ENCODE measurements around the gene TMEM225.
"Not testable (repeated sequence)": the region's sequence is repeated elsewhere in the genome, so short reads cannot be mapped to it uniquely, and the experiment has no call there.

TMEM225 gene, protein sequence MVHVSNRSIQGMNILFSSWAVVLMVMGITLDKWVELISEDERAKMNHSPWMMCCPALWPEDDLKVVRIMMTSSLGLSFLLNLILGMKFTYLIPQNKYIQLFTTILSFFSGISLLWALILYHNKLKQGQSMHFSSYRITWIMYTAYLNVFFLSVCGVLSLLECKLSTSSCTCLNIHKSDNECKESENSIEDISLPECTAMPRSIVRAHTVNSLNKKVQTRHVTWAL

DNA sequence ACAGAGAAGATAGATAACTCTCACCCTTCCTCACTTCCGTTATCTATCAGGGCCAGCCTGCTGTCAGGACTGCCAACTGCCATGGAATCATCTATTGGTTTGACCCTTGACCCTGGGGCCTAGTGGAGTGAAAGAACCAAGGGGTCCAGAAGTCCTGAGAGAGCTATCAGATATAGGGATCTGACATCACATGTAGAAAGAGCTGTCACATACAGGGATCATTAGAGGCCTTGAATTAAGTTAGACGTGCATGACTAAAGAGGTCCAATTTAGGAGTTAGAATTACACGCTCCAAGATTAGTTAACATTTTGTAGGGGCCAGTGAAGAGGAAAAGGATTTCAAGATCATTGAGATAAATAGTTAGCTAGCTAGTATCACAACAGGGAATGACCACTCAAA is at the start of gene TMEM225:
TMEM225 (minus strand) TSS at position 101 of the 400 bp plus-strand sequence. CDS start 245 bp downstream, outside the sequence.
- DNase-seq (ENCODE audit: low read depth): no peak

DNA sequence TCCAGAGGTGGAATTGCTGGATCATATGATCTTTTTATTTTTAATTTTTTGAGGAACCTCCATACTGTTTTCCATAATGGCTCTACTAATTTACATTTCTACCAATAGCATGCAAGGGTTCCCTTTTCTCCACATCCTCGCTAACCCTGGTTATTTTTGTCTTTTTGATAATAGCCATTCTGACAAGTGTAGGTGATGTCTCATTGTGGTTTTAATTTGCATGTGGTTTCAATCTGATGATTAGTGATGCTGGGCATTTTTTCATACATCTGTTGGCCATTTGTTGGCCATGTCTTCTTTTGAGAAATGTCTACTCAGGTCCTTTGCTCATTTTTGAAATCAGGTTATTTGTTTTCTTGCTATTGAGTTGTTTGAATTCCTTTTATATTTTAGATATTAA is 38.6 kb upstream of the TMEM225 start:
- DNase-seq (ENCODE audit: low read depth): no peak

DNA sequence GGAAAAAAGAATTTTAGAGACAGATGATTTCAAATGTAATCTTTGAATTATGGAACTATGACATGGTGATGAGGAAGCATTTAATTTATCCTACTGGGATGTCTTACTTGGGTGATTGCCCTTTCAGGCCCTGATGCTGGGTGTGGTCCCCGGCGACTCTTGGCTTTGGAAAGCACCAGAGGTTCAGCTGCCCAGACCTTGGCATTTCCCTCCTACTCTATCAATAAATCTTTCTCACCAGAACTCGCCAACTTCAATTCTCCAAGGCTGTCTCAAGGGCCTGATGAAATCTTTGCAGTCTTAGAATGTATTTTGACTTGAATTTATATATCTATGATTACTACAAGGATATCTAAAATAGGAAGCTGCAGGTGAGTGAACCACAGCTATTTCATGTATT is 35.5 kb upstream of the TMEM225 start:
- DNase-seq (ENCODE audit: low read depth): no peak

DNA sequence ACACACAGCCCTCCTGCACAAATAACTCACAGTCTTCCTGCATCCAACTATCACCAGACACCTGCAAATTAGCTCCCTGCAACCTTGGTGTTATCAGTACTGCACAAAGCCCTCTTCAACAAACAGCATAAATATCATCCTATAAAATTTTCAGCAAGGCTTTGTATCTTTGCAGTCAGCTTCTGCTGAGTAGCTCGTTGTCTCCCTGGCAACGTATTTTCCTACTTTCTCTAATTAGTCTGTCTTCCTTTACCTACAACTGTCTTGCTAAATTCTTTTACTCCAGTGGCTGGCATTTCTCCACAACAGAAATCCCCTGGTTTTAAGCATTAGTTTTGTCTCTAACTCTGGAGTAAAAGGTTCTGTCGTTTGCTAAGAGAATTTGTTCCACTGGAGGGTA is 20.4 kb upstream of the TMEM225 start:
- no peak for DNase-seq (ENCODE audit: low read depth)

DNA sequence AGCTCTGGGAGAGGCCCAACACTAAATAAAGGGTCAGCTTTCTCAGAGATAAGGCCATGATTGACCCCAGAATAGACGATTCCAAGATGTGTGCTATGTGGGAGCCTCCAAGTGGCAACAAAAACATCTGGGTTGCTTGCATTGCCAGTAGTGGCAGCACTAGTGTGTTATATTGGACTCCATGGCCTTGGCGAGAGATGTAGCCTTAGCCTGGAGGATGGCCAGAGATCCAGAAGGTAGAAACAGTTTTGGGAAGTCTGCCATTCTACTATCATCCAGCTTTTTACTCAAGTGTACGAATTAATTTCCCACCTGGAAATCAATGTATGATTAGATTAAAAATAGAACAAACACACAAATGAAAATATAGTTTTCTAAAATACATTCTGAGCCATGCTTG is 19.5 kb upstream of the TMEM225 start:
- no peak for DNase-seq (ENCODE audit: low read depth)

DNA sequence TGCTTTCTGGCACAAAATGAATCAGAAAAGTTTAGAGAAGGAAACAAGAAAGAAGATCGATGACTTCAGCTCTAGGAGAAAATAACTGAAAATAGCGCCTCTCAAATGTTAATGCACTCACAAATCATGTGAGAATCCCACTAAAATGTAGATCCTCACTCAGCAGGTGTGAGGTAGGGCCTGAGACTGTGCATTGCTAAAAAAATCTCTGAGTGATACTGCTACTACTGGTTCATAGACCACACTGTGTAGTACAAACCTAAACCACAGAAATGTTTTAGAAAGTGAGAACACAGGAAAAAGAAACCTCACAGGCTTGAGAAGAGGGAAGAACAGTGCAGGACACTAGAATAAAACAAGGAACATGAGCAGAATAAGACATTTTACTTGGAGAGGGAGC is 18.5 kb upstream of the TMEM225 start:
- no peak for DNase-seq (ENCODE audit: low read depth)

DNA sequence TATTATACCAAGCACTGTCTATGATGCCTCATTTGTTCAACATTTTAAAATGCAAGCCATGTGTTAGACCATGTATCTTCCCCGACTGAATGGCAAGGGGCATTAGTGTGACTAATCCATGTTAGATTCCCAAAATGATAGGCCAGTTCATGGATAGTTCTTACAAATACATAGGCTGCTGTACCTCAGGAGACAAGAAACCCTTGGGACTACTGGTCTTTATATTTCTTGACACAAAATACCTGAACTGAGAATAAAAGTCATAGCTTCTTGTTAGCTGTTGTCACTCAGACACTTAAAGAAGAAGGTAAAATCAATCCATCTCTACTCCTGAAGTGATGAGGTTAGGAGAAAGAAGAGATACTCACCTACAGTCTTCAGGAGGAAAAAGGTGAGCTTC is 16.4 kb upstream of the TMEM225 start, which contains the start of gene OR8D4:
OR8D4 (plus strand) TSS at position 301 of the 400 bp plus-strand sequence. CDS start 4,265 bp downstream, outside the sequence.
- no peak for DNase-seq (ENCODE audit: low read depth)

DNA sequence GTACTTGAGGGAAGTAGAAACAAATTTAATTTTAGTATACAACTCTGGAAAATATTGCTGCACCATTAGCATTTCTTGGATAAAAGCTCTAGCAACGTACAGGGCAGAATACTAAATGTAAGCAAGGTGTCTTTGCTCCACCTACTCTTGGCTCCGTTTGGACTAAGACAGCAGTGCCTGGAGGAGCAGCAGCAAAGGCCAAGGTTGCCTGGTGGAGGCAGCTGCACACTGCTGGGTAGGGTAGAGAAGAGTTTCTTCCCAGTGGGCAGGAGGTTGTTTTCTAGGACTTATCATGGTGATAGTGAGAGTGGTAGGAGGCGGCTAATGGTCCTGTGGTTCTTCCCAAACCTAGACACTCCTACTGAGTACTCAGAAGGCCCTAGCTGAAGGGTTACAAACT is 14.3 kb upstream of the TMEM225 start:
- no peak for DNase-seq (ENCODE audit: low read depth)

DNA sequence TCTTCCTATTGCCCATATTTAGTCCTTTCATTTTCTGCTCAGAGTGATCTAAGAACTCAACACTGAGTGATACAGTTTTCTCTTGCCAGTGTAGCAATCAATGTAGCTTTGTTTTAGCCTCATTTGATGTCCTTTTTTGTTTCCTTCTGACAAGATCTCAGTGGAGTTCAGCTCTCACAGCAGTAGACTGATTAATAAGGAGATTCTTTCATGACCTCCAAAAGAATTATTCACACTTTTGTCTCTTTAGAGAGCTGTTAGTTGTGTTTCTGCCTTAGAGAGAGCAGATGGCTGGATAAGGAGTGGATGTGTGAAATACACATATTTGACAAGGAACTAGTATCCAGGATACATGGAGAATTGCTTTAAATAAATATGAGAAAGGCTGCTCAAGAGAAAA is 6.6 kb upstream of the TMEM225 start:
- no peak for DNase-seq (ENCODE audit: low read depth)

DNA sequence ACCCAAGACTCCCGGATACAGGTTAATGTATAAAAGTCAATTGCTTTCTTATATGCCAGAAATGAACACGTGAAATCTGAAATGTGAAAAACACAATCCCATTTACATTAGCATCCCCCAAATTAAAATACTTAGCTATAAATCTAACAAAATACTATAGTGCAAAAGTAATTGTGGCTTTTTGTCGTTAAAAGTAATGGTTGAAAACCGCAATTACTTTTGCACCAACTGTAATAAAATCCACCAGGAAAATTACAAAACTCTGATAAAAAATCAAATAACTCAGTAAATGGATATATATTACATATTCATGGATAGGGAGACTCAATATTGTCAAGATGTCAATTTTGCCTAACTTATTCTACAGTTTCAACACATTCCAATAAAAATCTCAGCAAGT is 4.6 kb downstream of the TMEM225 start:
- DNase-seq (ENCODE audit: low read depth): no peak

DNA sequence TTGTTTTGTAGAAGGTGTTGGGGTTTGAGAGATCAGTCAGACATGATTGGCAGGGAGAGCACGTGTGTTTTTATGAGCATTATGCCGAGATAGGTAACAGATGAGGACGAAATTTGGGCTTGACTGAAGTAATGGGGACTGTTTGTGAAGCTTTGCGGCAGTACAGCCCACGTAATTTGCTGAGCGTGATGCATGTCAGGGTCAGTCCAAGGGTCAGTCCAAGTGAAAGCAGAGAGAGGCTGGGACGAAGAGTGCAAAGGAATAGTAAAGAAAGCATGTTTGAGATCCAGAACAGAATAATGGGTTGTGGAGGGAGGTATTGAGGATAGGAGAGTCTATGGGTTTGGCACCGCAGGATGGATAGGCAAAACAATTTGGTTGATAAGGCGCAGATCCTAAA is 17.7 kb downstream of the TMEM225 start:
- DNase-seq (ENCODE audit: low read depth): not testable (repeated sequence)

DNA sequence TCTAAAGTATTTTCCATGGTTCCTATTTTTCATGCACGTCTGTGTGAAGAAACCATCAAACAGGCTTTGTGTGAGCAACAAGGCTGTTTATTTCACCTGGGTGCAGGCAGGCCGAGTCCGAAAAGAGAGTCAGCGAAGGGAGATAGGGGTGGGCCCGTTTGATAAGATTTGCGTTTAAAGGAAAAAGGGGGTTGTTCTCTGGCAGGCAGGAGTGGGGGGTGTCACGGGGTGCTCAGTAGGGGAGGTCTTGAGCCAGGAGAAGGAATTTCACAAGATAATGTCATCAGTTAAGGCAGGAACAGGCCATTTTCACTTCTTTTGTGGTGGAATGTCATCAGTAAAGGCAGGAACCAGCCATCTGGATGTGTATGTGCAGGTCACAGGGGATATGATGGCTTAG is 20.2 kb downstream of the TMEM225 start:
- DNase-seq (ENCODE audit: low read depth): not testable (repeated sequence)

DNA sequence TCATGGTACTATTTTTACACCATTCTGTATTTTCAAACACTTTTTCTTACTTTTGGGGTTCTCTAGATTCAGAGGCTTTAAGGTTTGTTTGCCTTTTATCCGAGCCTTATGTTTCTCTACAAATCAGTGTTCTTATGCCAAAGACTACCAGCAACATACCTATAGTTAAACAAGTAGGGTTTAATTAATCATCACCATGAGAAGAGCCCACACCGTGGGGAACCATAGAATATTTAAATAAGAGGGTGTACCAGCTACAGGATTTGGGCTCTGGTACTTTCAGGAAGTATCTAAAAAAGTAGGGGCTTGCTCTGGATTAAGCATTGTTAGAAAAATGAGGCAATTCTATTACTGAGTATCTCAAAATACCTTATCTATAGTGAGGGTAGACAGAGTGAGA is 25.7 kb downstream of the TMEM225 start:
- DNase-seq (ENCODE audit: low read depth): no peak

DNA sequence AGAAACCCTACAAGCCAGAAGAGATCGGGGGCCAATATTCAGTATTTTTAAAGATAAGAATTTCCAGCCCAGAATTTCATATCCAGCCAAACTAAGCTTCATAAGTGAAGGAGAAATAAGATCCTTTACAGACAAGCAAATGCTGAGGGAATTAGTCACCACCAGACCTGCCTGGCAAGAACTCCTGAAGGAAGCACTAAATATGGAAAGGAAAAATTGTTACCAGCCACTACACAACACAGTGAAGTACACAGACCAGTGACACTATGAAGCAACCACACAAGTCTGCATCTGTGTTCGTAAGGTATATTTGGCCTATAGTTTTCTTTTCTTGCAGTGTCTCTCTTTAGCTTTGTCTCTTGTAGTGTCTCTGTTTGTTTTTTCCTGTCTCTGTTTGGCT is 29.0 kb downstream of the TMEM225 start:
- no peak for DNase-seq (ENCODE audit: low read depth)

DNA sequence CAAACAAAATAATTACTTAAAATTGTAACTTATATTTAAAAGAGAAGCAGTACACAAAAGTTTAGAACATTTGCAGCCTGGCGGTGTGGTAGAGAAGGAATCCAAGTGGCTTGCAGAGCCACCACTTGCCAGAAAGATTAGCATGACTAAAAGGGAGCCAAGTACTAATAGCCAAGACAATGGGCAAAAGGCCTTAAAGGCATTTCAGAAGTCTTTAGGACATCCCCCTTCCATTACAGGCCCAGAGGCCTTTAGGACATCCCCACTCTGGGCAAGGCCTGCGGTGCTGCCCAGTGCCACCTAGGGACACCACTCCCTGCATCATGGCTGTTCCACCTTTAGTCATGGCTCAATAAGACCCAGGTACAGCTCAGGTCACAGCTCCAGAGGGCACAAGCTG is 32.4 kb downstream of the TMEM225 start:
- DNase-seq (ENCODE audit: low read depth): no peak

DNA sequence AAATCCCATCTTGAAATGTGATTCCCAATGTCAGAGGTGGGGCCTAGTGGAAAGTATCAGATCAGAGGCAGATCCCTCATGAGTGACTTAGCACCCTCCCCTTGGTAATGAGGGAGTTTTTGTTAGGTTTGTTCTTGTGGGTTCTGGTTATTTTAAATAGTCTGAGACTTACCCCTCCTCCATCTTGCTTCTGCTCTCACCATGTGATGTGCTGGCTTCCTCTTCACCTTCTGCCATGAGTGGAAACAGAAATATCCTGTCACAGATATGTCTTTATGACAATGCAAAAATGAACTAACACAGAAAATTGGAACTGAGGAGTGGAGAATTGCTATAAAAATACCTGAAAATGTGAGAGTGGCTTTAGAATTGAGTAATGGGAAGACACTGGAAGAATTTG is 33.1 kb downstream of the TMEM225 start:
- no peak for DNase-seq (ENCODE audit: low read depth)

DNA sequence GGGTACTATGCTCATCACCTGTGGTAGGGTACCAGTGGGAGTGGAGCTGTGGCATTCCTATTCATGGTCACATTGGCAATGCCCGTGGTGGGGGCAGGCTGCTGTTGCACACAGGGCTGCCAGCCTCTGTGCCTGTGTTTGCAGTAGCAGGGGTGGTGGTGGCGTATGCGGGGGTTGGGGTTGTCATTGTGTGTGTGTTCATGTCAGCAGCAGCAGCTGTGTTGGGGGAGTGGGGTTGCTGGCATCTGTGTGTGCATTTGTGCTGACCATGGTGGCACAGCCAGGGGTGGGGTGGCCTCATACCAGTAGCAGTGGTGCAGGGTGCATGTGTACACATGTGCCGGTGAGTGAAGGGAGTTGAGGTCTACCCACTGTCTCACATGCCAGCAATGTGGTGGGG is 34.4 kb downstream of the TMEM225 start:
- no peak for DNase-seq (ENCODE audit: low read depth)

DNA sequence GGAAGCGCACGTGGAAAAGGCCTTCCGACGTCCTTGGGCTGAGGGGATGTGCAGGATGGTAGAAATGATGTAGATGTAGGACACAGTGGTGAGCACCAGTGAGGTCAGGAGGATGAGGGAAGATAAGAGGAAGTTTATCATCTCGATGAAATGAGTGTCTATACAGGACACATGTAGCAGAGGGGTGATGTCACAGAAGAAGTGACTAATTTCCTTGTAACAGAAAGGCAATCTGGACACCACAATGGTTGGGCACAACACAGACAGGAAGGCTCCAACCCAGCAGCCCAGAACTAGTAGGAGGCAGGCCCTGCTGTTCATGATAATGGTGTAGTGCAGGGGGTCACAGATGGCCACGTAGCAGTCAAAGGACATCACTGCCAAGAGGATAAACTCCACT is 44.3 kb downstream of the TMEM225 start:
- DNase-seq (ENCODE audit: low read depth): no peak

DNA sequence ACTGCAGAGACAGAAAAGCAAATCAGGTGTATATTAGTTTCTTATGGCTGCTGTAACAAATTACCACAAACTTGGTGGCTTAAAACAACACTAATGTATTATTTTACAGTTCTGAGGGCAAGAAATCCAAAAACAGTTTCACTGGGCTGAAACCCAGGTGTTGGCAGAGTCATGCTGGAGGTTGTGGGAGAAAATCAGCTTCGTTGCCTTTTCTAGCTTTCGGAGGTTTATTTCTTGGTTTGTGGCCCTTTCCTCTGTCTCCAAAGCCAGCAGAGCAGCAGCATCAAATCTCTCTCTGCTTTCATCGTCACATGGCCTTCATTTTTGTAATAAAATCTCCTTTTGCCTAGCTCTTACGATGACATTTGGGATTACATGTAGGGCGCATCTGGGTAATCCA is 46.3 kb downstream of the TMEM225 start:
- DNase-seq (ENCODE audit: low read depth): no peak

DNA sequence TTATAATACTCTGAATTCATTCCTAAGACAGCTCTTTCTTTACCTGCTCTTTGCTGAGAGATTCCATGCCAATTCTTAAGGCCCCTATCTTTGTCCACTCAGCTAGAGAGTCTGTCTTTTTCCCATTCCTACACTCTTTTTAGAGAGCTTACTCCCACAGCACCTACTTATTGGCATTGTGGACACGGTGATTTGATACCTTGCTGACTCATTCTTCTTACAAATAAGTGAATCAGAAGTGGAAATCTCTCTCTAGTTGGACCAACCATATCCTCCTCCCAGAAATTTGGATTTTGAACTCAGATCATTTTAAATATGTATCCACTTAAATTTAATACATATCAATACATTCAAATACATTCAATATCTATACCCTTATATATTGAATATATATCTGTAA is 46.8 kb downstream of the TMEM225 start:
- no peak for DNase-seq (ENCODE audit: low read depth)

DNA sequence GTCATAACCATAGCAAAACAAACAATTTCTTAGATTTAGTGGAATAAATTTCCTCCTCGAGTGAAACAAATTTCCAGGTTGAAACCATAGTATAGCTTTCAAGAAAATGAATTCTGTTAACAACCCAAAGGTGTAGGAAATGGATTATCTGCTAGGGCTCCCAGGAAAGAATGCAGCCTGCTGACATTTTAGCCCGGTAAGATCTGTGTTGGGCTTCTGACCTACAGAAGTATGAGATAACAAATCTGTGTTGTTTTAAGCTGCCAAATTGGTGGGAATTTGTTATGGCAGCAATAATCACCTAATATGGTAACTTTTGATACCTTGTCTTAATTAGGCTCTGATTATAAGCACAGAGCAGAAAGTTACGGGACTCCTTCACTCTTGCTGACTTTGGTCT is 47.3 kb downstream of the TMEM225 start:
- no peak for DNase-seq (ENCODE audit: low read depth)

DNA sequence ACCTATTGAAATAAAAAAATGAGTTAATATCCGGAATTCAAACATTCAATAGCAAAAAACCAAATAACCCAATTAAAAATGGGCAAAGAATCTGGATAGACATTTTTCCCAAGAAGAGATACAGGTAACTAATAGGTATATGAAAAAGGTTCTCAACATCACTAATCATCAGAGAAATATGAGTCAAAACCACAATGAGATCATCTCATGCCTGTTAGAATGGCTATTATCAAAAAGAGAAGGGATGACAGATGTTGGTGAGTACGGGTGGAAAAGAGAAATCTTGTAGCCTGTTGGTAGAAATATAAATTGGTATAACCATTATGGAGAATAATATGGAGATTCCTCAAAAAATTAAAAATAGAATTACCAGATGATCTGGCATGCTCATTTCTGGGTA is 52.4 kb downstream of the TMEM225 start:
- no peak for DNase-seq (ENCODE audit: low read depth)

All from activated T-helper 9 cell treated with anti-CD3 and anti-CD28 coated beads, Interleukin-2, amount 50 U/mL, for 16 hours (primary cell).